Psoas muscle (tissue), 8 donors: ENCODE measurements around the gene CERKL. TPM values are rescaled to one million over a fixed set of nuclear protein-coding genes. Genes with fewer than 3 reads are reported as not detected.

ENCODE experiments used
- ATAC-seq, 4 donors: fragments of 200-7000 bp; cut with Tn5 transposase; one replicate each; pipeline ENCODE4 v1.9.1; 2020; ENCODE audit warnings: moderate library complexity in 3 of 4, mild to moderate bottlenecking in 2 of 4
- DNase-seq, 2 donors: peaks; one replicate each; pipeline ENCODE4 v3.0.0-alpha.2; 2020
- H3K27ac ChIP-seq: fragments of 200-600 bp; one replicate; pipeline ENCODE4 v1.8.0; 2022
- H3K27me3 ChIP-seq, 3 donors: fragments of 200-600 bp in 1 of 3; one replicate each; pipeline versions ENCODE4 v1.6.1 to v1.8.0; 2013 to 2022; ENCODE audit warnings: low read length in 2 of 3, mild to moderate bottlenecking in 2 of 3, moderate library complexity in 1 of 3; ENCODE audit not compliant: insufficient read depth in 3 of 3
- H3K36me3 ChIP-seq, 2 donors: fragments of 200-600 bp in 1 of 2; one replicate each; pipeline versions ENCODE4 v1.6.1 to v1.8.0; 2013 to 2022; ENCODE audit warnings: low read depth in 1 of 2, mild to moderate bottlenecking in 1 of 2, moderate library complexity in 1 of 2; ENCODE audit not compliant: insufficient read depth in 1 of 2
- H3K4me1 ChIP-seq: fragments of 200-600 bp; one replicate; pipeline ENCODE4 v1.8.0; 2022
- H3K4me3 ChIP-seq: fragments of 200-600 bp; one replicate; pipeline ENCODE4 v1.8.0; 2022; ENCODE audit warnings: mild to moderate bottlenecking
- H3K9me3 ChIP-seq: fragments of 200-600 bp; one replicate; pipeline ENCODE4 v1.8.0; 2022
- WGBS, 3 donors: extraction: QIAGEN DNeasy Blood & Tissue Kit; methylation state at CpG; one replicate each; pipeline versions ENCODE4 v1.1.6 to v1.1.7; 2013; 5-methylcytosine and 5-hydroxymethylcytosine counted together
- intact Hi-C, 2 donors: fragments of 100-400 bp; cut with DNase I; formaldehyde crosslinking; loops; one replicate each; pipeline versions ENCODE4 v1.11.0 to v1.14.2; 2022
- polyA plus RNA-seq, 3 donors: library from polyadenylated mRNA; stranded (reverse); fragments of 200-250 nt; gene quantifications; one replicate each; pipeline ENCODE4 v1.2.3, GENCODE V29; 2013
- total RNA-seq, 4 donors: library from RNA; stranded (reverse); fragmentation: NEBNext Ultra II Directional in 2 of 4; extraction: Animal tissue kit (Norgen Biotek cat#: 25700) in 2 of 4; gene quantifications; one replicate each; pipeline versions ENCODE4 v1.2.1 to v1.2.4, GENCODE V29; 2021 to 2023
- TF ChIP-seq, protein P1 (sequence below): fragments of 200-600 bp; IDR thresholded peaks from one replicate; pipeline ENCODE4 v1.8.0; 2022; ENCODE audit warnings: antibody characterized with exemption
- donor health status: healthy with polysubstance abuse.
- donor health status: DM: no; HTN: no; CAD: no; lungs with moderate emphysema.
- donor health status: Bipolar disorder and iron deficiency.
- donor health status: healthy.
- donor health status: DM: yes; HTN: yes; CAD: no.
- donor health status: DM: no; HTN: no; CAD: no.
- donor health status: DM: no; HTN: no; CAD: no.
- donor health status: DM: yes; HTN: yes; CAD: no.

The CERKL gene
- total and polyA plus RNA-seq, 7 donors: not detected

DNA sequence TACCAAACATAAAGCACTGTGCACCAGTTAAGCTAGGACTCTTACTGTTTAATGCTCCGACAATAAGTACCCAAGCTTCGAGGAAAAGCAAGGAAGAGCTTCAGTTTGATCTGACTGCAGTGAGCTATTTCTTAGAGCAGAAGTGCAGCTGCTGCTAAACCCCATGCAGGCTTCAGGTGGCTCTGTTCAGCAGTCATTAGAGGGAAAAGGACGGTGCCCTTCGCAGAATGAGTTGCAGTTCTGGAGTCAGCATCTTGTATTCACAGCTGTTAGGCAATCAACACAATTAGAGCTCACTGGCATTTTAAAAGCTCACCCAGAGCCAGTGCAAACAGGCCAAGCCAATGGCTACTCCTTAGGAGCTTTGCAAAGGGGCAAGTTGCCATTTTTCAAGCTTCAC, 1.5 kb upstream of the CERKL start:
- H3K36me3 ChIP-seq: no peaks in the 10 kb centered on the region
- WGBS, 3 donors: 41 to 63% (median 50%) methylated on average over 4 of the region's 4 CpGs
- H3K4me3 ChIP-seq: no peak overlapping the region
- intact Hi-C loops: loop anchor here in 1 of 2 donors (5.0 kb wide), 1 partner anchor 1896 kb away; no protein-coding TSS in a partner anchor
- no peak overlapping the region for H3K27ac ChIP-seq
- ATAC-seq (no peak), DNase-seq (no peak)
- peaks cover 0 to 23% (median 8%) of the 10 kb centered on the region in 3 donors for H3K27me3 ChIP-seq
- TF ChIP-seq, protein P1, sequence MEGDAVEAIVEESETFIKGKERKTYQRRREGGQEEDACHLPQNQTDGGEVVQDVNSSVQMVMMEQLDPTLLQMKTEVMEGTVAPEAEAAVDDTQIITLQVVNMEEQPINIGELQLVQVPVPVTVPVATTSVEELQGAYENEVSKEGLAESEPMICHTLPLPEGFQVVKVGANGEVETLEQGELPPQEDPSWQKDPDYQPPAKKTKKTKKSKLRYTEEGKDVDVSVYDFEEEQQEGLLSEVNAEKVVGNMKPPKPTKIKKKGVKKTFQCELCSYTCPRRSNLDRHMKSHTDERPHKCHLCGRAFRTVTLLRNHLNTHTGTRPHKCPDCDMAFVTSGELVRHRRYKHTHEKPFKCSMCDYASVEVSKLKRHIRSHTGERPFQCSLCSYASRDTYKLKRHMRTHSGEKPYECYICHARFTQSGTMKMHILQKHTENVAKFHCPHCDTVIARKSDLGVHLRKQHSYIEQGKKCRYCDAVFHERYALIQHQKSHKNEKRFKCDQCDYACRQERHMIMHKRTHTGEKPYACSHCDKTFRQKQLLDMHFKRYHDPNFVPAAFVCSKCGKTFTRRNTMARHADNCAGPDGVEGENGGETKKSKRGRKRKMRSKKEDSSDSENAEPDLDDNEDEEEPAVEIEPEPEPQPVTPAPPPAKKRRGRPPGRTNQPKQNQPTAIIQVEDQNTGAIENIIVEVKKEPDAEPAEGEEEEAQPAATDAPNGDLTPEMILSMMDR: no peak
- H3K9me3 ChIP-seq: no peaks in the 10 kb centered on the region
- H3K4me1 ChIP-seq: no peaks in the 10 kb centered on the region

- Histone ChIP-seq H3K9me3 (no peaks in the 10 kb centered on the region), H3K27ac (no peak overlapping the region), H3K27me3 (peaks cover 0 to 29% (median 8%) of the 10 kb centered on the region in 3 donors), H3K4me1 (no peaks in the 10 kb centered on the region), H3K4me3 (peak overlapping the region; percentile 64), H3K36me3 (no peaks in the 10 kb centered on the region)
- 61 to 71% (median 64%) methylated on average over 4 of the region's 4 CpGs for WGBS, 3 donors
- intact Hi-C loops: loop anchor here in 1 of 2 donors (5.0 kb wide), 1 partner anchor 1895 kb away; no protein-coding TSS in a partner anchor
- ATAC-seq: no peak
- DNase-seq: no peak
- TF ChIP-seq, protein P1: no peak
Observed at GRCh38 chr2:181657379-181657778, 474 bp upstream of the CERKL start.

DNA sequence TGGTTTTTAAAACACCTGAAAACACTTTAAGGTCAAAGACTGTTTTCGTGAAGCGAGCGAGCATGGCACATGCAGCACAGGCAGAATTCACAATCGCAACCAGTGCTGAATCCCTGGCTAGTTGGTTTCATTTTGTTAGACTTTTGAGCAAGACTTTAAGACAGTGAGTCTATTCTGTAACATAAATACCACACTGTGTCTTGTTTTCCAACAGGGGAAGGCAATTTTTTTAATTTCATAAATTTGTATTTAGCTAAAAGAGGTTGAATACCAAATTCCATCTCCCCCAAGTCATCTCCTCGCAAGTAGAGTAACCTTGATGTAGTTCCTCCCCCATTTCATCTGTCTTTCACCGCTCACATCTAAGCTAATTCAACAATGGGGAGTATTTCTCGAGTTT, 1.4 kb downstream of the CERKL start:
- intact Hi-C loops: loop anchor here in 1 of 2 donors (5.0 kb wide), 1 partner anchor 1893 kb away; no protein-coding TSS in a partner anchor
- no peak overlapping the region for H3K4me3 ChIP-seq
- DNase-seq (no peak), ATAC-seq (no peak)
- H3K4me1 ChIP-seq: no peaks in the 10 kb centered on the region
- TF ChIP-seq, protein P1: no peak
- H3K27me3 ChIP-seq: peaks cover 0 to 29% (median 8%) of the 10 kb centered on the region in 3 donors
- no peak overlapping the region for H3K27ac ChIP-seq
- no peaks in the 10 kb centered on the region for H3K9me3 ChIP-seq
- no peaks in the 10 kb centered on the region for H3K36me3 ChIP-seq
- WGBS, 3 donors: 50 to 58% (median 52%) methylated on average over 7 of the region's 7 CpGs

DNA sequence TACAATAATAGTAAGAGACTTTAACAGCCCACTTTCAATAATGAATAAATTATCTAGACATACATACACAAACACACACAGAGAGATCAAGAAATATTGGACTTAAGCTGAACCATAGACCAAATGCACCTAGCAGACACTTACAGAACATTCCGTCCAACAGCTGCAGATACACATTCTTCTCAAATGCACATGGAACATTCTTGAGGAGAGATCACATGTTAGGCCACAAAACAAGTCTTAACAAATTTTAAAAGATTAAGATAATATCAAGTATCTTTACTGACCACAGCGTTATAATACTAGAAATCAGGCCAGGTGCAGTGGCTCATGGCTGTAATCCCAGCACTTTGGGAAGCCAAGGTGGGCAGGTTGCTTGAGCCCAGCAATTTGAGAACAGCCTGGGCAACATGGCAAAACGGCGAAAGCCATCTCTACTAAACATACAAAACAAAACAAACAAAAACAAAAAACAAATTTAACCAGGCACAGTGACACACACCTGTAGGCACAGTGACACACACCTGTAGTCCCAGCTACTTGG, 7.4 kb downstream of the CERKL start:
- Histone ChIP-seq H3K4me1 (no peaks in the 10 kb centered on the region), H3K4me3 (no peak overlapping the region), H3K9me3 (no peaks in the 10 kb centered on the region), H3K36me3 (no peaks in the 10 kb centered on the region), H3K27me3 (peaks cover 1 to 8% (median 2%) of the 10 kb centered on the region in 3 donors), H3K27ac (no peak overlapping the region)
- ATAC-seq: no peak
- intact Hi-C loops: no loop called here
- 56 to 65% (median 57%) methylated on average over 4 of the region's 4 CpGs for WGBS, 3 donors
- DNase-seq: no peak
- TF ChIP-seq, protein P1: no peak
